Measurements from ENCODE around the gene PUS10. TPM values are rescaled to one million over a fixed set of nuclear protein-coding genes. Genes with fewer than 3 reads are reported as not detected.

PUS10 gene
- total and polyA plus RNA-seq, 2 of the 13 experiments (the other 11 are each of a cell fraction or from before 2014, with no cell fraction given), result 41.4 to 44.3 TPM

- TF ChIP-seq PRDM10 (CRISPR knock-in tag; IDR thresholded peaks at IDR 0.05; ENCODE audit: low read depth) (peak; percentile 12), ZNF431 (CRISPR knock-in tag; IDR thresholded peaks at IDR 0.05; ENCODE audit: borderline replicate concordance, low read depth) (peak; percentile 85; the same call in 1 of the 2 replicates), THAP9 (CRISPR knock-in tag; IDR thresholded peaks at IDR 0.05; ENCODE audit: borderline replicate concordance) (peak; percentile 83; the same call in 1 of the 2 replicates), ZNF280D (CRISPR knock-in tag; IDR thresholded peaks at IDR 0.05) (no peak; the same call in 1 of the 2 replicates), ATF5 (CRISPR knock-in tag; IDR thresholded peaks at IDR 0.05; ENCODE audit: low read depth) (peak; percentile 71; the same call in 1 of the 2 replicates), MXD3 (CRISPR knock-in tag; IDR thresholded peaks at IDR 0.05) (peak; percentile 29; the same call in 1 of the 2 replicates), RFXAP (CRISPR knock-in tag; IDR thresholded peaks at IDR 0.05; ENCODE audit: borderline replicate concordance) (peak; percentile 87), JDP2 (CRISPR knock-in tag; IDR thresholded peaks at IDR 0.05; ENCODE audit: borderline replicate concordance) (no peak; the same call in 1 of the 2 replicates), ZBTB20 (CRISPR knock-in tag; IDR thresholded peaks at IDR 0.05; ENCODE audit: borderline replicate concordance, low read depth) (no peak), ZNF850 (CRISPR knock-in tag; conservative IDR thresholded peaks at IDR 0.05) (peak; percentile 19; the same call in 1 of the 2 replicates)
Observed at GRCh38 chr2:61017556-61018317, at the start of gene PUS10, which contains the start of gene PEX13 (continued).

Measured in HepG2 (cell line).